ENCODE results near the gene ABCA8.

GRCh38 chr17:68937890-68938514 lies 17.2 kb downstream of the ABCA8 start:
- TF ChIP-seq POLR2A (IDR thresholded peaks at IDR 0.05; ENCODE audit: low read length), result no peak
- no peak for TF ChIP-seq CTCF (IDR thresholded peaks at IDR 0.05)
- no peak for TF ChIP-seq RFX5 (IDR thresholded peaks at IDR 0.05)
- TF ChIP-seq CHD2 (IDR thresholded peaks at IDR 0.05; ENCODE audit: low read length, partially characterized antibody), result no peak
- TF ChIP-seq ELK1 (IDR thresholded peaks at IDR 0.05; ENCODE audit: low read depth, low read length), result no peak
- no peak for TF ChIP-seq HMGXB4 (CRISPR knock-in tag; IDR thresholded peaks at IDR 0.05; ENCODE audit: borderline replicate concordance)
